Measurements from ENCODE around the gene SPACA4.

Gene SPACA4, protein sequence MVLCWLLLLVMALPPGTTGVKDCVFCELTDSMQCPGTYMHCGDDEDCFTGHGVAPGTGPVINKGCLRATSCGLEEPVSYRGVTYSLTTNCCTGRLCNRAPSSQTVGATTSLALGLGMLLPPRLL

DNA sequence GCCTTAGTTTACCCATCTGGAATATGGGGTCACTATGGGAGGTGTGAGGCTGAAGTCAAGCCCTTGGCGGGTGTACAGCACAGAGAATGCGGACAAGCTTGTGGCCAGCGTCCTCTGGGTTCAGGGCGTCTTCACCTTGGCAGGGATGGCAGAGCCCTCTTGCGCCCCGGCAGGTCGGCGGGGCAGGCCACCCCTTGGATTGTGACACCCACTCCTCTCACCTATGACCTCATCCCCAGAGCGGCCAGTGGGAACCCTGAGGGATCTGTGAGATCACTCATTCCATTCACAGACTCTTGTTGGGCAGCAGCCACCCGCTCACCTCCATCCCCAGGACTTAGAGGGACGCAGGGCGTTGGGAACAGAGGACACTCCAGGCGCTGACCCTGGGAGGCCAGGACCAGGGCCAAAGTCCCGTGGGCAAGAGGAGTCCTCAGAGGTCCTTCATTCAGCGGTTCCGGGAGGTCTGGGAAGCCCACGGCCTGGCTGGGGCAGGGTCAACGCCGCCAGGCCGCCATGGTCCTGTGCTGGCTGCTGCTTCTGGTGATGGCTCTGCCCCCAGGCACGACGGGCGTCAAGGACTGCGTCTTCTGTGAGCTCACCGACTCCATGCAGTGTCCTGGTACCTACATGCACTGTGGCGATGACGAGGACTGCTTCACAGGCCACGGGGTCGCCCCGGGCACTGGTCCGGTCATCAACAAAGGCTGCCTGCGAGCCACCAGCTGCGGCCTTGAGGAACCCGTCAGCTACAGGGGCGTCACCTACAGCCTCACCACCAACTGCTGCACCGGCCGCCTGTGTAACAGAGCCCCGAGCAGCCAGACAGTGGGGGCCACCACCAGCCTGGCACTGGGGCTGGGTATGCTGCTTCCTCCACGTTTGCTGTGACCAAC lies at the start of gene SPACA4:
Gene SPACA4, plus strand, starts transcription at position 280 of the 896 bp plus-strand sequence. Its CDS starts 237 bp downstream, at position 517.
- DNase-seq, result no peak

DNA sequence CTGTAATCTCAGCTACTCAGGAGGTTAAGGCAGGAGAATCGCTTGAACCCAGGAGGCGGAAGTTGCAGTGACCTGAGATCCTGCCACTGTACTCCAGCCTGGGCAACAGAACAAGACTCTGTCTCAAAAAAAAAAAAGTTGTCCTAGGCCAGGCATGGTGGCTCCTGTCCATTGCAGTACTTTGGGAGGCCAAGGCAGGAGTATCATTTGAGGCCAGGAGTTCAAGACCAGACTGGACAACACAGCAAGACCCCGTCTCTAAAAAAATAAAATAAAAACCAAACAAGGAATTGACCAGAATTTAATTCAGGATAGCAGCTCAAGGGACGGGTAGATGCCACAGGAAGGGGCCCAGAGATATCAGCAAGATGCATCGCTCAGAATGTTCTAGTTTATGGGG lies 49.7 kb upstream of the SPACA4 start:
- no peak for DNase-seq
- in situ Hi-C loops (cut with HindIII; ENCODE audit: low pct_ligation_motif_present, low sequenced_read_pairs), result no loop called here
- Histone ChIP-seq H3K4me3 (ENCODE audit: low read depth, low read length) (no peak overlapping the region), H3K36me3 (replicated peaks) (no peaks in the 10 kb centered on the region), H3K27ac (no peak overlapping the region), H3K27me3 (replicated peaks) (no peaks in the 10 kb centered on the region)
- TF ChIP-seq, protein P1, sequence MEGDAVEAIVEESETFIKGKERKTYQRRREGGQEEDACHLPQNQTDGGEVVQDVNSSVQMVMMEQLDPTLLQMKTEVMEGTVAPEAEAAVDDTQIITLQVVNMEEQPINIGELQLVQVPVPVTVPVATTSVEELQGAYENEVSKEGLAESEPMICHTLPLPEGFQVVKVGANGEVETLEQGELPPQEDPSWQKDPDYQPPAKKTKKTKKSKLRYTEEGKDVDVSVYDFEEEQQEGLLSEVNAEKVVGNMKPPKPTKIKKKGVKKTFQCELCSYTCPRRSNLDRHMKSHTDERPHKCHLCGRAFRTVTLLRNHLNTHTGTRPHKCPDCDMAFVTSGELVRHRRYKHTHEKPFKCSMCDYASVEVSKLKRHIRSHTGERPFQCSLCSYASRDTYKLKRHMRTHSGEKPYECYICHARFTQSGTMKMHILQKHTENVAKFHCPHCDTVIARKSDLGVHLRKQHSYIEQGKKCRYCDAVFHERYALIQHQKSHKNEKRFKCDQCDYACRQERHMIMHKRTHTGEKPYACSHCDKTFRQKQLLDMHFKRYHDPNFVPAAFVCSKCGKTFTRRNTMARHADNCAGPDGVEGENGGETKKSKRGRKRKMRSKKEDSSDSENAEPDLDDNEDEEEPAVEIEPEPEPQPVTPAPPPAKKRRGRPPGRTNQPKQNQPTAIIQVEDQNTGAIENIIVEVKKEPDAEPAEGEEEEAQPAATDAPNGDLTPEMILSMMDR (IDR thresholded peaks at IDR 0.05; ENCODE audit: low read depth, low read length, missing control alignments), result no peak

More for the DNA sequence above, at the start of gene SPACA4:
- no peak within 1 kb of the TSS for H3K27ac ChIP-seq
- in situ Hi-C loops (cut with HindIII; ENCODE audit: low pct_ligation_motif_present, low sequenced_read_pairs), result no loop called here
- no peak within 1 kb of the TSS for H3K4me3 ChIP-seq (ENCODE audit: low read depth, low read length)
- TF ChIP-seq, protein P1 (IDR thresholded peaks at IDR 0.05; ENCODE audit: low read depth, low read length, missing control alignments), result no peak
- H3K27me3 ChIP-seq (replicated peaks), result no peaks in the 10 kb centered on the region
- H3K36me3 ChIP-seq (replicated peaks), result no peaks in the 10 kb centered on the region

DNA sequence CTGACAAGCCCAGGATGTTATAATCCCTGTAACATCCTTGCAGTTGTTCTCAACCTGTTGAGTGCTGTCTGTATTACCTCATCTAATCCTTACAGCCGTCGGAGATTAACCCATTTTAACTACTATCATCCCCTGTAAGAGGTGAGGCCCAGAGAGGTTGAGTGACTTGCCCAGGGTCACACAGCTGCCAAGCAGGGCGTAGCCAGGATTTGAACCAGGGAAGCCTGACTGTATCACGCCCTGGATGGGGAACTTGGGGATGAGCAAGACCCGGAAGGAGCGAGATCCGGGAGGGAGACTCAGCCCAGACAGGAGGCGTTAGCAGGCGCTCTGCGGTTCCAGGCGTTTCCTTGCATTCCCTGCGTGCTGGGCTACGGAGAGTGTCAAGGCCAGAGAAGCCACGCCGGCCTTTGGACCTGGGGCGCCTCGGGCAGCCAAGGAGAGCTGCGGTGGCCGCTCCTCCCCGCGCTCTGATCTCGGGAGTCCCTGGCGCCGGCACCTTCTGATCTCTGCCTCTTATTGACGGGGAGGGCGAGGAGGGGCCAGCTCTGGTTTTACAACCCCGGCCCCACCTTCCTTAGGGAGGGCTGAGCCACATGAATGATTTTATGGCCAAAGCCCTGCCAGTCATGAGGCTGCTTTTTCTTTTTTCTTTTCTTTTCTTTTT lies 48.4 kb upstream of the SPACA4 start:
- Histone ChIP-seq H3K4me3 (ENCODE audit: low read depth, low read length) (peak overlapping the region; percentile 12), H3K27me3 (replicated peaks) (no peaks in the 10 kb centered on the region), H3K27ac (no peak overlapping the region), H3K36me3 (replicated peaks) (no peaks in the 10 kb centered on the region)
- in situ Hi-C loops (cut with HindIII; ENCODE audit: low pct_ligation_motif_present, low sequenced_read_pairs), result no loop called here
- TF ChIP-seq, protein P1 (IDR thresholded peaks at IDR 0.05; ENCODE audit: low read depth, low read length, missing control alignments), result no peak
- DNase-seq, result peak; percentile 36

DNA sequence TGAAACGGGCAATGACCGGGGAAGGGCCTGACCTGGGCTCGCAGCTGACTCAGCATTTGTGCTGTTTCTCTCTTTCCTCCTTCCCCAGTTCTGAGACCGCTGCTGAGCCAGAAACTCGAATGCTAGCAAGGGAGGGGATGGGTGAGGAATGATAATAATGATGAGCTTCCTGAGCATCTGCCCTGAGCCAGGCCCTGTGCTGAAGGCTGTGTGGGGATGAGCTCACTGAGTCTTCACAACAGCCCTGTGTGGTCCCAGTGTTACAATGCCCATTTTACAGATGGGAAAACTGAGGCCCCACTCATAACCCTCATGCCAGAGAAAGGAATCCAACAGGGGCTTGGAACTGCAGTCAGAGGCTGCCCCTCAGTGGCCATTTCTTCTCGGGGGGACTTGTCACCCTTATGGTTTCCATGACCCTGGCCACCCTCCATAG lies 46.4 kb upstream of the SPACA4 start:
- Histone ChIP-seq H3K27ac (no peak overlapping the region), H3K4me3 (ENCODE audit: low read depth, low read length) (no peak overlapping the region), H3K36me3 (replicated peaks) (no peaks in the 10 kb centered on the region), H3K27me3 (replicated peaks) (no peaks in the 10 kb centered on the region)
- in situ Hi-C loops (cut with HindIII; ENCODE audit: low pct_ligation_motif_present, low sequenced_read_pairs), result no loop called here
- TF ChIP-seq, protein P1 (IDR thresholded peaks at IDR 0.05; ENCODE audit: low read depth, low read length, missing control alignments), result no peak
- DNase-seq, result no peak

DNA sequence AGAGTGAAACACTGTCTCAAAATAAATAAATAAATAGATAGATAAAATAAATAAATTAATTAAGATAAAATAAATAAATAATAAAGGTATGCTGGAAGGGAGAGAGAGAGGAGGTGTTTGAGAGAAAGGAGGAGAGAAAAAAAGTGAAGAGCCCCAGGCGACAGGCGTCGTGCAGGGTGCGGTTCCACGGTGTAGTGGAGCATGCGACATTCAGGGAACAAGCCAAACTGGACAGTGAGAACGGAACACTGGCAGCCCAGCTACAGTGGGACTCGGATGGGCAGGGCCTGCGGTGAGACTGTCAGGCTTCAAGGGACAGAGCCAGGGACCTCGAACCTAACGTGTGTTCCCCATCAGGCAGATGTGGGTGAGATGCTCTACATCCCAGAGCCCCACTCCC lies 45.1 kb upstream of the SPACA4 start:
- TF ChIP-seq, protein P1 (IDR thresholded peaks at IDR 0.05; ENCODE audit: low read depth, low read length, missing control alignments), result no peak
- Histone ChIP-seq H3K4me3 (ENCODE audit: low read depth, low read length) (no peak overlapping the region), H3K27ac (no peak overlapping the region), H3K36me3 (replicated peaks) (no peaks in the 10 kb centered on the region), H3K27me3 (replicated peaks) (no peaks in the 10 kb centered on the region)
- in situ Hi-C loops (cut with HindIII; ENCODE audit: low pct_ligation_motif_present, low sequenced_read_pairs), result no loop called here
- DNase-seq, result no peak
